Esophagus muscularis mucosa (tissue), 4 donors: ENCODE measurements around the gene ZNF774. TPM values are rescaled to one million over a fixed set of nuclear protein-coding genes. Genes with fewer than 3 reads are reported as not detected.
A peak's percentile ranks its signal among the peaks of the same experiment; 100 is the strongest.

ENCODE experiments used
- DNase-seq: peaks from one replicate; pipeline ENCODE4 v3.0.0-alpha.2; 2017; ENCODE audit errors: extremely low spot score
- H3K27ac ChIP-seq, 4 donors: fragments of 200-600 bp; sonication (generic); replicated peaks in 1 of 4; 1 replicate in 3 of 4; 2 replicates in 1 of 4; pipeline ENCODE4 v1.5.1; 2016 to 2019; ENCODE audit warnings: mild to moderate bottlenecking in 1 of 4
- H3K27me3 ChIP-seq, 4 donors: fragments of 200-600 bp; sonication (generic); one replicate each; pipeline versions ENCODE4 v1.5.1 to v1.6.0; 2016 to 2019
- H3K36me3 ChIP-seq, 4 donors: fragments of 200-600 bp; sonication (generic); one replicate each; pipeline ENCODE4 v1.5.1; 2016 to 2019
- H3K4me1 ChIP-seq, 4 donors: fragments of 200-600 bp; sonication (generic); one replicate each; pipeline ENCODE4 v1.5.1; 2016 to 2019
- H3K4me3 ChIP-seq, 4 donors: fragments of 200-600 bp; sonication (generic); 1 replicate in 2 of 4; 2 replicates in 2 of 4; pipeline ENCODE4 v1.5.1; 2016 to 2019; ENCODE audit warnings: mild to moderate bottlenecking in 4 of 4, moderate library complexity in 1 of 4
- H3K9me3 ChIP-seq, 4 donors: fragments of 200-600 bp; sonication (generic); 1 replicate in 3 of 4; 2 replicates in 1 of 4; pipeline ENCODE4 v1.5.1; 2016 to 2019
- CTCF ChIP-seq, 3 experiments: fragments of 200-600 bp in 2 of 3; fragments of 450-650 bp in 1 of 3; sonication (generic) in 2 of 3; IDR thresholded peaks; one replicate each; pipeline ENCODE4 v1.5.1; 2017 to 2019; ENCODE audit warnings: antibody characterized with exemption in 3 of 3, mild to moderate bottlenecking in 2 of 3, moderate library complexity in 1 of 3
- EP300 ChIP-seq: sonication (generic); formaldehyde crosslinking; IDR thresholded peaks from one replicate; pipeline ENCODE4 v1.6.1; 2017; ENCODE audit warnings: antibody characterized with exemption
- POLR2A ChIP-seq: fragments of 450-650 bp; IDR thresholded peaks from one replicate; pipeline ENCODE4 v1.6.1; 2017; ENCODE audit warnings: antibody characterized with exemption, moderate library complexity, mild to moderate bottlenecking, low read depth
- POLR2AphosphoS5 ChIP-seq, 2 donors: sonication (generic); formaldehyde crosslinking; IDR thresholded peaks; one replicate each; pipeline ENCODE4 v1.6.1; 2017; ENCODE audit warnings: antibody characterized with exemption in 2 of 2
- WGBS: methylation state at CpG from one replicate; pipeline ENCODE4 v1.1.5; 2018; 5-methylcytosine and 5-hydroxymethylcytosine counted together
- intact Hi-C: fragments of 100-400 bp; cut with DNase I; formaldehyde crosslinking; loops from one replicate; pipeline ENCODE4 v1.15.1; 2023
- total RNA-seq, 4 donors: library from RNA; depleted of rRNA; stranded (reverse); fragments of >200 nt; gene quantifications; one replicate each; pipeline versions ENCODE4 v1.1.0 to v1.2.1, GENCODE V29; 2016

ZNF774 gene
- total RNA-seq, 4 donors from 2014 or later = 1.5 to 2.3 (median 1.7) TPM

DNA sequence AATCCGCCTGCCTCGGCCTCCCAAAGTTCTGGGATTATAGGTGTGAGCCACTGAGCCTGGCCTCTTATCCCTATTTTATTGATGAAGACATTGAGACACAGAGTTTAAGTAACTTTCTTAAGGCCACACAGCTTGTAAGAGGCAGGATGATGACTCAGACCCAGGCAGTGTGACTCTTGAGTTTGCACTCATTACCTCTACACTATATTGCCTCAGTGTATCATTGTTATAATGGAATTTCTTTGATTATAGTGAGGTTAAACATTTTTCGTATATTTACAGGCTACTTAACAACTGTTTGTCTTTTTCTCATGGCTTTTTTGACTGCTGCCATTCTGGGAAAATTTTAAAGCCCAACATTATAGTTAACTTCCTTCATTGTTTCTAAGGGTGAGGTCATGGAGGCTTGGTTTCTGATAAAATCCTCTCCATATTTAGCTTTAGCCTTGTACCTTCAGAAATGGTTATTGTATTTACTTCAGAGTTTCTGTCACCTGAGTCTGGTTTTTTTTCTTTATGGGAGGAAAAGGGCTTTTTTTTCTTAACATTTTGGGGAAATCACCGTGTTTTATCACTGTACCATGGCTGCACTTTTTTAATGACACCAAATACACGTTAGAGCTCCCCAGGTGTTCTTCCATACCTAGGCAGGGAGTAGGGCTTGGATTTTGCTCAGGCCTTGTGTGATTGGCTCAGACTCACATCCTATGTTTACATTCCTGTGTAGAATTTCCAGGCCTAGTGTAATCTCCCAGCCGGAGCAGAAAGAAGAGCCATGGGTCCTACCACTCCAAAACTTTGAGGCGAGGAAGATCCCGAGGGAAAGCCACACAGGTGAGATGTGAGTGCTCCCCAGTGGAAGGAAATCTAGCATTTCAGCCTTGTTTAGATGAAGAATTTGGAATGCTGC lies 6.3 kb downstream of the ZNF774 start:
- WGBS = 75% methylated on average over 8 of the region's 8 CpGs
- no peak for DNase-seq
- H3K4me3 ChIP-seq = no peak overlapping the region

GRCh38 chr15:90360746-90361145 lies 8.7 kb downstream of the ZNF774 start:
- intact Hi-C loops = loop anchor here (5.0 kb wide), 1 partner anchor 122 kb away; no protein-coding TSS in a partner anchor

More for the DNA sequence above, 6.3 kb downstream of the ZNF774 start:
- H3K36me3 ChIP-seq = peaks cover 0 to 21% (median 2%) of the 10 kb centered on the region in 4 donors
- H3K9me3 ChIP-seq = no peaks in the 10 kb centered on the region
- no peak overlapping the region for H3K27ac ChIP-seq
- TF ChIP-seq EP300 (no peak), POLR2AphosphoS5 (IDR thresholded peaks at IDR 0.05) (no peak), CTCF (IDR thresholded peaks at IDR 0.05) (no peak), POLR2A (no peak)
- intact Hi-C loops = no loop called here
- no peaks in the 10 kb centered on the region for H3K27me3 ChIP-seq
- peaks cover 16 to 21% (median 20%) of the 10 kb centered on the region in 4 donors for H3K4me1 ChIP-seq

DNA sequence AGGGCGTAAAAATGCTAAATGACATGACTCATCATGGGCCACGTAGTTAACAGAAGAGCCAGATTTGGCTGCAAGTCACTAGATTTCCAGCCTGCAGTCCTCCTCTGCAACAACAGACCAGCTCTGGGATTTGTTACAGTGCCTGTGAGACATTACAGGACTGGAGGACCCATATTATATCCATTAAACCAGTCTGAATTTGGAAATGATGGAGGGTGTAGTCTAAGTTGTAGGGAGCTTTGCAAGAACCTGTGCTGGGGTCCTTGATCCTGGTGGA lies 10.8 kb downstream of the ZNF774 start:
- no peaks in the 10 kb centered on the region for H3K9me3 ChIP-seq
- H3K4me1 ChIP-seq = peaks cover 22 to 48% (median 46%) of the 10 kb centered on the region in 4 donors
- 0% methylated on average over 2 of the region's 2 CpGs for WGBS
- no peaks in the 10 kb centered on the region for H3K27me3 ChIP-seq
- TF ChIP-seq CTCF (IDR thresholded peaks at IDR 0.05) (no peak), POLR2AphosphoS5 (IDR thresholded peaks at IDR 0.05) (peak; percentile 44 to 49)
- peak overlapping the region; percentile 78 to 85 (median 82) for H3K27ac ChIP-seq
- no peak for DNase-seq
- no peak overlapping the region for H3K4me3 ChIP-seq
- intact Hi-C loops = loop anchor here (5.0 kb wide), 1 partner anchor 119 kb away; no protein-coding TSS in a partner anchor
- peaks cover 0 to 9% (median 2%) of the 10 kb centered on the region in 4 donors for H3K36me3 ChIP-seq

More at GRCh38 chr15:90360746-90361145, 8.7 kb downstream of the ZNF774 start:
- no peak for DNase-seq
- no peak overlapping the region for H3K4me3 ChIP-seq
- H3K9me3 ChIP-seq = no peaks in the 10 kb centered on the region
- no peak overlapping the region for H3K27ac ChIP-seq
- peaks cover 0 to 21% (median 2%) of the 10 kb centered on the region in 4 donors for H3K36me3 ChIP-seq
- no peak for TF ChIP-seq POLR2A
- no peak for TF ChIP-seq POLR2AphosphoS5 (IDR thresholded peaks at IDR 0.05)
- no peak for TF ChIP-seq EP300
- TF ChIP-seq CTCF (IDR thresholded peaks at IDR 0.05) = no peak
- no peaks in the 10 kb centered on the region for H3K27me3 ChIP-seq
- peaks cover 16 to 35% (median 35%) of the 10 kb centered on the region in 4 donors for H3K4me1 ChIP-seq
- WGBS = 88% methylated on average over 14 of the region's 14 CpGs

DNA sequence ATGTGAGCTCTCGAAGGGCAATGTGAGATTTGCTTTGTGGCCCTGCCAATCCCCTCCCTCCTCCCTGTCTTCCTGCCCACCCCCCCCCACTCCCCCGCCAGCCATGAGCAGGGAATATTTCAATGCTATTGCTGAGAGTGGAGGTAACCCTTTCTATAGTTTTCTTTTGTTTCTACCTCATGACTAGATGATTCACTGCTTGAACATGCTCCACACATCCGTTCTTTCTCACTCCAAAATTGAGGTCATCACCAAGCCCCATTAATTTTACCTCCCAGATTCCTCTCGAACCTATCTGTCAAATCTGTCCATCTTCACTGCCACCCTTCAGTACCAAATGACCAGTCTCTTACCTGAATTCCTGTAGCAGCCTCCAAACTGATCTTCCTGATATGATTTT lies 12.2 kb downstream of the ZNF774 start:
- H3K27me3 ChIP-seq = no peaks in the 10 kb centered on the region
- H3K9me3 ChIP-seq = no peaks in the 10 kb centered on the region
- H3K36me3 ChIP-seq = peaks cover 0 to 9% (median 2%) of the 10 kb centered on the region in 4 donors
- H3K4me3 ChIP-seq = no peak overlapping the region
- intact Hi-C loops = loop anchor here (5.0 kb wide), 1 partner anchor 118 kb away; no protein-coding TSS in a partner anchor
- no peak for DNase-seq
- H3K4me1 ChIP-seq = peaks cover 23 to 55% (median 53%) of the 10 kb centered on the region in 4 donors
- TF ChIP-seq POLR2AphosphoS5 (IDR thresholded peaks at IDR 0.05) = no peak
- TF ChIP-seq POLR2A = no peak
- no peak for TF ChIP-seq CTCF (IDR thresholded peaks at IDR 0.05)
- no peak for TF ChIP-seq EP300
- peak overlapping the region in 3 of 4 donors; percentile 23 to 82 (median 81) for H3K27ac ChIP-seq
- 67% methylated on average over 4 of the region's 4 CpGs for WGBS
